SK-N-MC (cell line): ENCODE results near the gene TMEM52B.
"Not testable (repeated sequence)": the region's sequence is repeated elsewhere in the genome, so short reads cannot be mapped to it uniquely, and the experiment has no call there.

Experiments used
- DNase-seq: peaks from one replicate; pipeline ENCODE4 v3.0.0-alpha.2; 2011; ENCODE audit warnings: low read depth, low spot score
- H3K27ac ChIP-seq: fragments of 200-600 bp; sonication (generic); 2 replicates; pipeline ENCODE4 v1.5.1; 2016; ENCODE audit warnings: mixed run types
- H3K36me3 ChIP-seq: fragments of 200-600 bp; sonication (generic); 2 replicates; pipeline ENCODE4 v1.6.1; 2017; ENCODE audit warnings: antibody characterized with exemption, low read length, mixed read lengths; ENCODE audit not compliant: insufficient read depth
- H3K4me3 ChIP-seq: fragments of 200-600 bp; sonication (generic); 2 replicates; pipeline ENCODE4 v1.5.1; 2016
- H3K9ac ChIP-seq: fragments of 200-600 bp; sonication (generic); 2 replicates; pipeline ENCODE4 v1.8.0; 2017; ENCODE audit warnings: mixed run types, mixed read lengths; ENCODE audit not compliant: insufficient read length
- H3K9me3 ChIP-seq: fragments of 200-600 bp; sonication (generic); 2 replicates; pipeline ENCODE4 v1.6.1; 2017; ENCODE audit warnings: low read depth, mild to moderate bottlenecking, antibody characterized with exemption, low read length, moderate library complexity, mixed read lengths
- EZH2 ChIP-seq: fragments of 200-600 bp; sonication (generic); IDR thresholded peaks from one replicate; pipeline ENCODE4 v1.6.1; 2017; ENCODE audit warnings: antibody characterized with exemption
- FOXP2 ChIP-seq: optimal IDR thresholded peaks from 2 replicates; pipeline ENCODE3; 2011; ENCODE audit warnings: mild to moderate bottlenecking, moderate library complexity; ENCODE audit not compliant: insufficient read depth; ENCODE audit errors: extremely low read length, control extremely low read depth
- POLR2AphosphoS5 ChIP-seq: IDR thresholded peaks from 2 replicates; pipeline ENCODE4 v1.6.1; 2012; ENCODE audit warnings: mild to moderate bottlenecking, low read depth, low read length, borderline replicate concordance

The TMEM52B gene

GRCh38 chr12:10211940-10212738 lies 33.3 kb downstream of the TMEM52B start:
- Histone ChIP-seq H3K9me3 (no peaks in the 10 kb centered on the region), H3K36me3 (no peaks in the 10 kb centered on the region), H3K4me3 (peak overlapping the region; percentile 91), H3K9ac (peak overlapping the region; percentile 75), H3K27ac (peak overlapping the region; percentile 71)
- DNase-seq: no peak
- TF ChIP-seq POLR2AphosphoS5 (peak; percentile 30; the same call in 1 of the 2 replicates), FOXP2 (no peak)

- no peak for DNase-seq
- H3K4me3 ChIP-seq: peak within 1 kb of the TSS; percentile 91
- no peak; the same call in 1 of the 2 replicates for TF ChIP-seq POLR2AphosphoS5
- no peak for TF ChIP-seq FOXP2
- no peak for TF ChIP-seq EZH2
Observed at GRCh38 chr12:10212739-10213131, 33.9 kb downstream of the TMEM52B start, which contains the start of gene GABARAPL1. Gene GABARAPL1, plus strand, starts transcription at chr12:10212877. Its CDS starts 253 bp downstream, at chr12:10213130.

GRCh38 chr12:10213168-10214135 lies 34.6 kb downstream of the TMEM52B start:
- TF ChIP-seq EZH2 (no peak), POLR2AphosphoS5 (peak; percentile 55; the same call in 1 of the 2 replicates)
- DNase-seq: no peak

More at GRCh38 chr12:10212739-10213131, 33.9 kb downstream of the TMEM52B start, which contains the start of gene GABARAPL1:
- Histone ChIP-seq H3K36me3 (no peaks in the 10 kb centered on the region; the same call in 1 of the 2 replicates), H3K27ac (peak within 1 kb of the TSS; percentile 71), H3K9me3 (no peaks in the 10 kb centered on the region), H3K9ac (peak within 1 kb of the TSS; percentile 75)

GRCh38 chr12:10214136-10214894 lies 35.5 kb downstream of the TMEM52B start:
- H3K9ac ChIP-seq: peak overlapping the region; percentile 75
- no peaks in the 10 kb centered on the region; the same call in 1 of the 2 replicates for H3K36me3 ChIP-seq
- DNase-seq: no peak
- no peaks in the 10 kb centered on the region for H3K9me3 ChIP-seq
- H3K27ac ChIP-seq: 0 out of 2 replicates have a peak overlapping the region, but pooled peaks have one; percentile 13
- peak overlapping the region; percentile 91 for H3K4me3 ChIP-seq
- TF ChIP-seq FOXP2 (no peak), POLR2AphosphoS5 (no peak), EZH2 (no peak)

More at GRCh38 chr12:10213168-10214135, 34.6 kb downstream of the TMEM52B start:
- Histone ChIP-seq H3K9ac (peak overlapping the region; percentile 75), H3K4me3 (peak overlapping the region; percentile 91), H3K36me3 (no peaks in the 10 kb centered on the region; the same call in 1 of the 2 replicates), H3K9me3 (no peaks in the 10 kb centered on the region), H3K27ac (peak overlapping the region; percentile 71)

- no peak for TF ChIP-seq POLR2AphosphoS5
- TF ChIP-seq EZH2: no peak
- no peak for TF ChIP-seq FOXP2
- DNase-seq: no peak
- no peaks in the 10 kb centered on the region for H3K9me3 ChIP-seq
- H3K27ac ChIP-seq: no peak overlapping the region
- H3K4me3 ChIP-seq: peak overlapping the region; percentile 91
- H3K9ac ChIP-seq: peak overlapping the region; percentile 75
- peaks cover 3% of the 10 kb centered on the region; the same call in 1 of the 2 replicates for H3K36me3 ChIP-seq
Observed at GRCh38 chr12:10214895-10215267, 36.0 kb downstream of the TMEM52B start.

- TF ChIP-seq EZH2 (no peak), FOXP2 (no peak), POLR2AphosphoS5 (no peak)
- Histone ChIP-seq H3K4me3 (peak overlapping the region; percentile 91), H3K36me3 (peaks cover 8% of the 10 kb centered on the region), H3K9ac (no peak overlapping the region), H3K27ac (no peak overlapping the region), H3K9me3 (no peaks in the 10 kb centered on the region)
- no peak for DNase-seq
Observed at GRCh38 chr12:10215436-10215835, 36.6 kb downstream of the TMEM52B start.

- H3K9me3 ChIP-seq, H3K4me3 ChIP-seq, H3K9ac ChIP-seq, H3K27ac ChIP-seq, DNase-seq: not testable (repeated sequence)
- peaks cover 13% of the 10 kb centered on the region for H3K36me3 ChIP-seq
Observed at GRCh38 chr12:10215946-10216345, 37.1 kb downstream of the TMEM52B start.
